GM21723 (cell line): ENCODE data around the gene EPS8L1.
"Not testable (repeated sequence)": the region's sequence is repeated elsewhere in the genome, so short reads cannot be mapped to it uniquely, and the experiment has no call there.

Experiments
- ATAC-seq: cut with Tn5 transposase; IDR thresholded peaks from one replicate; pipeline ENCODE4 v1.9.1; 2021; ENCODE audit warnings: mild to moderate bottlenecking, moderate library complexity; ENCODE audit not compliant: unreplicated experiment

The EPS8L1 gene

GRCh38 chr19:55048446-55048845 is 27.2 kb upstream of the EPS8L1 start:
- no peak for ATAC-seq

DNA sequence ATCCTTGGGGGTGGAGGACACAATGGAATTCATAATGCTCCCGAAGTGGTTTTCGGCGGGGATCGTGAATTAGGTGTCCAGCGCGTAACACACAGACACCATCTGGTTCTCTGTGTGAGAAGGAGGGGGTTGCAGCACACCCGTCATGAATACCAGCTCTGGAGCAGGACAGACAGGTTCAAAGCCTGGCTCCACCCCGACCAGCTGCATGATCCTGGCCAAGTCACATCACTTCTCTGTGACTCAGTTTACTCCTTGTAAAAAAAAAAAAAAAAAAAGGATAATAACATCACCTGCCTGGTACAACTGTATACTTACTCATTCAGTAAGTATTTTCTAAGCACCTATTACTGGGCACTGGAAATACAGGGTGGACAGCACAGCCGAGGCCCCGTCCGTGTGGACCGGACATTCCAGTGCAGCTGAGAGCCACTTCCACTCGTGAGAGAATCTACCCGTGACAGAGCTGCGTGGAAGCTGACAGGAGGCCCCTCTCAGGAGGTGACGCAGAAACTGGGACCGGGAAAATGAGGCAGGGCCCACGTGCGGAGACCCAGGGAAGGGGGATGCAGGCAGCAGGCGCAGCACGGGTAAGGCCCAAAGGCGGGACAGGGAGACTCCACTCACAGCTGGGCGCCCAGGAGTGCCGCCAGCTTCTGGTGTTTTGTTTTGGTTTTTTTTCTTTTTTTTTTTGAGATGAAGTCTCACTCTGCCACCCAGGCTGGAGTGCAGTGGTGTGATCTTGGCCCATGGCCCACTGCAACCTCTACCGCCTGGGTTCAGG is 24.7 kb upstream of the EPS8L1 start:
- ATAC-seq: no peak

DNA sequence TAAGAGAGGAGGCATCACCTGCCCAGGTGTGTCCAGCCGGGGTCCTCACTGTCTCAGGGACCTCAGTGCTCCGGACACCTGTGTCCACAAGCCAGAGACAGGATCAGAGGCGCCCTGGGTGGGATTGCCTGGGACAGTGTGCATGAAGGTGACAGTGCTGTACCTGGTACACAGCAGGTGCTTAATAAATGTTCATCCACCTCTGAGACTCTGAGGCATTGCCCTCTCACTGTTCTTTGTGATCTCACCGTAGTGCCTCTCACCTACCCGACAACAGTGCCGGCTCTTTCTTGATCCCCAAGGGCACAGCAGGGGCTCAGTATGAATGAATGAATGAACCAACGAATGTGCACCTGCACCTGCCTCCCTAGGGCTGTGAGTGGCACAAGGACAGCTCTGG is 21.9 kb upstream of the EPS8L1 start:
- ATAC-seq: no peak

- no peak for ATAC-seq
These were observed 18.8 kb upstream of the EPS8L1 start for GRCh38 chr19:55056827-55057226.

DNA sequence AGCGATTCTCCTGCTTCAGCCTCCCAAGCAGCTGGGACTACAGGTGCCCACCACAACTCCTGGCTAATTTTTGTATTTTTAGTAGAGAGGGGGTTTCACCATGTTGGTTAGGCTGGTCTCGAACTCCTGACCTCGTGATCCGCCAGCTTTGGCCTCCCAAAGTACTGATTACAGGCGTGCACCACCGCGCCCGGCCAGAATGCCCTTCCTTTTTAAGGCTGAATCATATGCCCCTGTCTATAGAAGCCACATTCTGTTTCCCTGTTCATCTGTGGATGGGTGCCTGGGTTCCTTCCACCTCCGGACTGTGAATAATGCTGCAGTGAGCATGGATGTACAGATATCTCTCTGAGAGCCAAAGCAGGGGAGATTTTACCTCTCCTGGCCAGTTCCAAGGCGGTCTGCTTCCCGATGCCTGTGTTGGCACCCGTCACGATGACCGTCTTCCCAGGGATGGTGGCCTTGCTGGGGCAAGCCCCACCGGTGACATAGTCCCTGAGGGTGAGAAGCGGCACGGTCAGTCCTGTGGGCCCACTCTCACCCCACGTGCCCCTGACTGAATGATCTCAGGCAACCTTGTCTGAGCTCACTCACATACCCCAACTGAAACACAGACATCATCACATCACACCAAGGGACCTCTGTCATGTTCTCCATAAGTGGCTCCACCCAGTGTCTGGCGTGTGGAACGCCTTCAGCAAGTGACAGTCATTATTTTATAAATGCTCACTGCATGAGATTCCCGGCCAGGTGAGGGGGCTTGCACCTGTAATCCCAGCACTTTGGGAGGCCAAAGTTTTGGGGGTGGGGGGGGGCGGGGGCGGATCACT is 16.7 kb upstream of the EPS8L1 start:
- ATAC-seq: no peak

- ATAC-seq: not testable (repeated sequence)
These were observed 15.4 kb upstream of the EPS8L1 start for GRCh38 chr19:55060287-55060686.

GRCh38 chr19:55062735-55063491 is 12.8 kb upstream of the EPS8L1 start, which contains the start of gene RDH13:
RDH13 (minus strand) TSS chr19:55063148; CDS start chr19:55063032, 116 bp downstream.
- ATAC-seq: peak; percentile 88

DNA sequence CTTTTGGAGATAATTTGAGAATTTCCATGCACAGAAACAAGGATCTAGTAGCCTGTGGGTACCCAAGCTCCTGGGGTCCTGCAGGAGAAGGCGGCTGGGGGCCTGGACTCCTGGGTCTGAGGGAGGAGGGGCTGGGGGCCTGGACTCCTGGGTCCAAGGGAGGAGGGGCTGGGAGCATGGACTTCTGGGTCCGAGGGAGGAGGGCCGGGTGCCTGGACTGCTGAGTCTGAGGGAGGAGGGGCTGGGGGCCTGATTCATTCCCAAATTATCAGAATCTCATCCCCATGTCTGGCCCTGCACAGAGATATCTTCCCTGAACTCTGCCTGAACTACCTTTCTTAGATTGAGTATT is 12.2 kb upstream of the EPS8L1 start:
- no peak for ATAC-seq

DNA sequence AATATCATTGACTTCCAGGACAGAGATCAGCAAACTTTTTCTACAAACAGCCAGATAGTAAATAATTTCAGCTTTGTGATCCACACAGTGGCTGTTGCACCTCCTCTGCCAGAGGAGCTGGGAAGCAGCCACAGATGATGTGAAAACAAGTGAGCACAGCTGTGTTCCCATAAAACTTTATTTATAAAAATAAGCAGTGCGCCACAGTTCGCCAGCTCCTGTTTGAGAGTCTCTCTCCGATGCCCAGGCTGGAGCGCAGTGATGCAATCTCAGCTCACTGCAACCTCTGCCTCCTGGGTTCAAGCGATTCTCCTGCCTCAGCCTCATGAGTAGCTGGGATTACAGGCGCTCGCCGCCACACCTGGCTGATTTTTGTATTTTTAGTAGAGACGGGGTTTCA is 10.2 kb upstream of the EPS8L1 start:
- not testable (repeated sequence) for ATAC-seq

GRCh38 chr19:55066107-55066709 is 9.5 kb upstream of the EPS8L1 start:
- no peak for ATAC-seq

DNA sequence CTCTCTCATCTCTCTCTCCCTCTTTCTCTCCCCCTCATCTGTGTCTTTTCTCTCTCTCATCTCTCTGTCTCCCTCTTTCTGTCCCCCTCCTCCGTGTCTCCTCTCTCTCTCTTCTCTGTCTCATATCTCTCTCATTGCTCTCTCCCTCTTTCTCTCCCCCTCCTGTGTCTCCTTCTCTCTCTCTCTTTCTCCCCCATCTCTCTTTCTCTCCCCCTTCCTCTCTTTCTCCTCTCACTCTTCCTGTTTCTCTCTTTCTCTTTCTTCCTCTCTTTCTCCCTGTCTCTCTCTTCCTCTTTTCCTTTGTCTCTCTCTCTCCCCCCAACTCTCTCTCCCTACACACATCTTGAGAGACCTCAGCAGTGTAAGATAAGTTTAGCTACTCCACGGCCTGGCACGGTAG is 7.8 kb upstream of the EPS8L1 start:
- no peak for ATAC-seq

DNA sequence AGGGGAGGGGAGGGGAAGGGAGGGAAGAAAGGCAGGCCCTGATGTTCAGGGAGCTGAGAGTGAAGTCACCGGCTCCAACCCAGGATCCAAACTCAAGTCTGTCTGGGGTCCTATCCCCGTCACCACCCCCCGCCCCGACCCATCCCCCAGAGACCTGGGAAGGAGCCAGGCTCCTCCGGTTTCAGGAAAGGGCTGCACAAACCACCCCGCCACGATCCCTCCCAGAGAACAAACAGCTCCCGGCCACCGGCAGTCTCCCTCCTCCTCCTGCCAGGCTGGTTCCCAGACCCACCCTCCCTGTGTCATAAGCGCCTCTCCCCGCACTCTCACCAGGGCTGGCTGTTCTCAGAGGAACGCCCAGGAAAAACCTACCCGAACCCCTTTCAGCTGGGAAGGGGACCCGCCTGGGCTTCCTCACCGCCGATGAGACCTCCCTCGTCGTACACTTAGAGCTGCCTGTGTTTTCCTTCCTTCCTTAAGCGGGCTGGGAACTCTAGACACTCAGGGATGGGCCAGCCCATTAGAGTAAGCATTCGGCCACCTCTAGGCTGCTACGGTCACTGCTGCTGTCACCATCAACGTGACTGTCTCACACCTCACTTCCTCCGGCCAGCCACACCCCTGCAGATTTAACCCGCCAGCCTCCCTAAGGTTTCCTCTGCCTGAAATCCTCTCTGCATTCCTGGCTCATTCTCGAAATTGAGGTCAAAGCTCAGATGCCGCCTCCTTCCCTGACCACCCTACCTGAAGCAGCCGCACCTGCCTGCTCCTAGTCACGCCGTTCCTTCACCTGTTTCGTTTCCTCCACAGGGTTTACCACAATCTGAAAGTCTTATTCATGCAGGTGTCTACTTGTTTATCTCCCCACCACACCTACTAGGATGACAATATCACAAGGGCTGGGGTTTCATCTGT is 6.5 kb upstream of the EPS8L1 start:
- ATAC-seq: no peak

DNA sequence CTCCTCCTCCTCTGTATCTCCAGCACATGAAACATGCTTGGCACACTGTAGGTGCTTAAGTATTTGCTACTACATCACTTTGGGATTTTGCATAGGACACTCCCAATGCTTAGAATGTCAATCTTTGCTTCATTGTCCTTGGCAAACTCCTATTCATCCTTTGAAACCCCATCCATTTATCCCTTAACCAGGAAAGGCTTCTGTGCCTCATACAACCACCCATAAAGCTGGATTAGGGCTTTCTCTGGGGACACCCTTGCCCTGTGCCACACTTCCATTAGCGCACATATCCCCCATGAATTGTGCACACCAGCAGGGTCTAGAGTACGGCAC is 5.8 kb upstream of the EPS8L1 start:
- no peak for ATAC-seq

GRCh38 chr19:55070466-55071128 is 5.1 kb upstream of the EPS8L1 start:
- ATAC-seq: no peak

DNA sequence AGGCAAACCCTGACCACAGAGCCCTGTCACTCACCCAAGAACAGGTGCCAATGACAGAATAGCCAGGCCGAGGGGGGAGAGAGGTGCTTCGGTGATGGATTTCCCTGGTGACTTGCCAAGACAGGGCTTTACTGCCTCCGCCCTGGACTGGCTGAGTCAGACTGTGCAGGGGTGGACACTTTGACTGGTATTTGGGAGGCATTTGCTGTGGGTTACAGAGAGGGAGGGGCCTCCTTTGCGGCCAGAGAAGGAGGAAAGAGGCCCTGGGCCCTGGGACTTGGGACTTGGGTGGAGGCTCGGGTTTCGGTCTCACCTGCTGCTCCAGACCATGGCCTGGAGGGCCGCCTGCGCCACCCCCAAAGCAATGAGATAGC is 4.6 kb upstream of the EPS8L1 start:
- no peak for ATAC-seq

- ATAC-seq: no peak
These were observed 3.8 kb upstream of the EPS8L1 start for GRCh38 chr19:55071913-55072312.

DNA sequence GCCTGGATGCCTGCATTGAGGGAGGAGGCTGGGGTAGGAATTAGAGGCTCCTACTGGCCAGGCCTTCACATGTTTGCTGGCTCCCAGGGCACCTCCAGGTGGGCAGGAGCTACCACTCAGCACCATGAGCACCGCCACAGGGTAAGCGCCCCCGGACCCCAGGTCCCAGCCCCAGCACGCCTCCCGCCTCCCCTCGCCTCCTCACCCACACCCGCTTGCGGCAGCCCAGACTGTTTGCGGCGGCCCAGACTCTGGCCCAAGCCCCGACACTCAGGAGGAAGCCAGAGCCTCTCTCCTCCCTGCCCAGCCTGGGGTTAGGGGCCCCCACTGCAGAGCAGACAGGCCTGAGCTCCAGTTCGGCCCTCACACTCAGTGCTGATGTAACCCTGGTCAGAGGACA is 652 bp downstream of the EPS8L1 start:
- ATAC-seq: no peak

- ATAC-seq: no peak
These were observed 1.4 kb downstream of the EPS8L1 start for GRCh38 chr19:55077106-55077505.

DNA sequence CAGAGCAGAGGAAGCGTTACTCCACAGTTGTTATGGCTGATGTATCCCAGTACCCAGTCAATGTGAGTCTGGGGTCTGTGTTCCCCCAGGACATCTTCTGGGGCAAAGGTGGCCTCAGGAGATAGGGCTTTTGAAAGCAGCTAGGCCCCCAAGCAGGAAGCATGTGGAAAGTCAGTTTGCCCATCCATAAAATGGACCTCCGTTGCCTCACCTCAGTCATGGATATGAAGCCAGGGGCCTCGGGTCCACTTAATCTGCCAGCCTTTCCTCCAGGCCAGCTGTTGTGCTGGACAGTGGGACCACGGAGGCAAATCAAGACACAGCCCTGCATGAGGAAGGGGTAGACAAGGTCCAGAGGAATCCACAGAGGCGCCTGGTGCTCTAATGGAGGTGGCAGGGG is 3.3 kb downstream of the EPS8L1 start:
- no peak for ATAC-seq
